ENCODE measurements around the gene TFEC.

Gene TFEC

GRCh38 chr7:115964799-115965198, 65.8 kb downstream of the TFEC start:
- H3K27me3 ChIP-seq (ENCODE audit: insufficient read depth, poor library complexity, severe bottlenecking) = no peaks in the 10 kb centered on the region
- H3K27ac ChIP-seq (replicated peaks) = no peak overlapping the region
- TF ChIP-seq REST (IDR thresholded peaks at IDR 0.05; ENCODE audit: insufficient replicate concordance, low read depth) (no peak), SPI1 (IDR thresholded peaks at IDR 0.05; ENCODE audit: borderline replicate concordance, low read depth) (no peak)
- no peak overlapping the region for H3K4me3 ChIP-seq (replicated peaks; ENCODE audit: insufficient read depth, low read length)
- no peak for DNase-seq (ENCODE audit: low read depth in 1 of 2, low spot score in 1 of 2)

GRCh38 chr7:115962340-115962739, 68.2 kb downstream of the TFEC start:
- Histone ChIP-seq H3K27ac (replicated peaks) (no peak overlapping the region), H3K27me3 (ENCODE audit: insufficient read depth, poor library complexity, severe bottlenecking) (no peaks in the 10 kb centered on the region), H3K4me3 (replicated peaks; ENCODE audit: insufficient read depth, low read length) (no peak overlapping the region)
- no peak for DNase-seq (ENCODE audit: low read depth in 1 of 2, low spot score in 1 of 2)
- no peak for TF ChIP-seq SPI1 (IDR thresholded peaks at IDR 0.05; ENCODE audit: borderline replicate concordance, low read depth)
- no peak for TF ChIP-seq REST (IDR thresholded peaks at IDR 0.05; ENCODE audit: insufficient replicate concordance, low read depth)
- TF ChIP-seq GABPA (IDR thresholded peaks at IDR 0.05; ENCODE audit: low read depth) = no peak

GRCh38 chr7:115953592-115954255, 76.8 kb downstream of the TFEC start:
- Histone ChIP-seq H3K4me3 (replicated peaks; ENCODE audit: insufficient read depth, low read length) (no peak overlapping the region), H3K27ac (replicated peaks) (no peak overlapping the region), H3K27me3 (ENCODE audit: insufficient read depth, poor library complexity, severe bottlenecking) (no peaks in the 10 kb centered on the region)
- TF ChIP-seq GABPA (IDR thresholded peaks at IDR 0.05; ENCODE audit: low read depth) (no peak), REST (IDR thresholded peaks at IDR 0.05; ENCODE audit: insufficient replicate concordance, low read depth) (no peak), SPI1 (IDR thresholded peaks at IDR 0.05; ENCODE audit: borderline replicate concordance, low read depth) (no peak), POLR2AphosphoS5 (IDR thresholded peaks at IDR 0.05; ENCODE audit: low read depth) (no peak), CTCF (IDR thresholded peaks at IDR 0.05; ENCODE audit: insufficient read depth, low read length) (no peak)
- no peak for DNase-seq (ENCODE audit: low read depth in 1 of 2, low spot score in 1 of 2)

- TF ChIP-seq GABPA (IDR thresholded peaks at IDR 0.05; ENCODE audit: low read depth) (no peak), CTCF (IDR thresholded peaks at IDR 0.05; ENCODE audit: insufficient read depth, low read length) (no peak), SPI1 (IDR thresholded peaks at IDR 0.05; ENCODE audit: borderline replicate concordance, low read depth) (no peak), REST (IDR thresholded peaks at IDR 0.05; ENCODE audit: insufficient replicate concordance, low read depth) (no peak), POLR2AphosphoS5 (IDR thresholded peaks at IDR 0.05; ENCODE audit: low read depth) (no peak)
- Histone ChIP-seq H3K27me3 (ENCODE audit: insufficient read depth, poor library complexity, severe bottlenecking) (no peaks in the 10 kb centered on the region), H3K27ac (replicated peaks) (no peak overlapping the region), H3K4me3 (replicated peaks; ENCODE audit: insufficient read depth, low read length) (no peak overlapping the region)
- DNase-seq (ENCODE audit: low read depth in 1 of 2, low spot score in 1 of 2) = no peak
Observed at GRCh38 chr7:115952832-115953231, 77.7 kb downstream of the TFEC start.

All from HL-60 (cell line).